GM21786 (cell line): ENCODE results near the gene MPZL2.
"Not testable (repeated sequence)": the region's sequence is repeated elsewhere in the genome, so short reads cannot be mapped to it uniquely, and the experiment has no call there.

ENCODE experiments used
- ATAC-seq: cut with Tn5 transposase; IDR thresholded peaks from one replicate; pipeline ENCODE4 v1.9.1; 2021; ENCODE audit not compliant: unreplicated experiment

MPZL2 gene

DNA sequence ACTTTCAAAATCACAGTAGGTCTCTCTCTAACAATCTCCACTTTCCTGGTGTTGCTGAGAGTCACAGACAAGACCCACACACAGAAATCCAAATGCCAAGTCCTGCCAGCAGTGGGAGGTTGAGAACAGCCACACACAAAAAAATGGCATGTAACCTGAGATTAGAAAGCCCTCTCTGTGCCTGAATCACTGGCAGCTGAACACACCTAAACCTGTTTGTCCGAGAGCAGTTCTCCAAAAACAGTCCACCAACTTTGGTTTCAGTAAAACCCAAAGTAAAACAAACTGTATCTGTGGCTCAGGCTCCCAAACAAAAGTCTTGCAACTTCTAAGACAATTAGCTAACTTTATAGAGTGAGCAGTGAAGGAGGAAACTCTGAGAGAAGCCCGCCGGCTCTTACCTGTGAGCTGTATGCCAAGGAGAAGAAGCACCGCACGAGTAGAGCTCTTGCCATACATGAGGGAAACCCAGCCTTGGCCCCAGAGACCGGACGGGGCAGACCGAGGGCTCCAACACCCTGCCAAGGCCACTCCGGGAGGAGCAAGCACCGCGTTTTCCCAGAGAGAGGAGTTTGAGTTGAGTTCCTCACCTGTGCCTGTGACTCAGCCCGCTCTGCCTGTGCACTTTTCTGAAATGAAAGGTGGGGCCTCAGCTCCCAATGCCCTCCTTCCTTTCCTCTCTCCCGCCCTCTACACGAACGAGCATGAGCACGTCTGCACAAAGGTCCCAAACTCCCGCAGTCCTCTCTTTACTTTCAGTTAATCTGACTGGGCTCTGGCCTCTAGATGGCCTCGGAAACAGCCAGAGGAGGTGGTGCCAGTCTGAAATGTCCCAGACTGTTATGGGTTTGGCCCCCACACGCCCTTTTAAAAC lies at the start of gene MPZL2:
Gene MPZL2, minus strand, starts transcription at position 603 of the 874 bp plus-strand sequence. Its CDS starts 144 bp downstream, at position 459.
- no peak for ATAC-seq

DNA sequence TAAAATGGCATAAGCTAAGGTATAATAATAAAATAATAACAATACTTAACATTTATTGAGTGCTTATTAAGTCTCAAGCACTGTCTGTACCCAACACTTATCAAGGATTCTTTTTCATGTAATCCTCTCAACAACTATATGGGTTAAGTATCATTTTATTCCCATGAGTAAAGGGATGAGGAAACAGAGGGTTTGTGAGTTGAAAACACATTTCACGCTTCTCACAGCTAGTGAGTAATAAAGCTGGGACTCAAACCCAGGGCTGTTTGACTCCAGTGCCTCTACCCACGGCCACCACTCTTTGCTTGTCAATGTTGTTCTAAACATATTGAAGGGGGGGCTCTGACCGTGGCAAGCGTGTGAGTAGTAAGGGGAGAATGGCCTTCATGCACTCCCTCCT lies 49.1 kb upstream of the MPZL2 start:
- no peak for ATAC-seq

DNA sequence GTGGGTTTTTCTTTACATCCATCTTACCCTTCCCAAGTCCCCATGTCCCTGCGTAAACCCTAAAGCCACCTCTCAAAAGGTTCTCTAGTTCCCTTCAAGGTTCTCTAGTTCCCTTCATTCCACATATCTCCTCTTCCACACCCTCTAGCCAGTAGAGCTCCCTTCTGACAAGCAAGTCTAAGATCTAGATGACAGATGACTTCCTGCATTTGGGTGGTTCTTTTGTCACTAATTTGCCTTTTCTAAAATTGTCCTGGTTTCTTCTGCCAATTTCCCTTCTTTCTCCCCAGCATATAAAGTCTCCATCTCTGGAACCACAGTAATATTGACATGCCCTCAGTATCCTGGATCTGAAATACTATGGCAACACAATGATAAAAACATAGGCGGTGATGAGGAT lies 48.2 kb upstream of the MPZL2 start:
- no peak for ATAC-seq

DNA sequence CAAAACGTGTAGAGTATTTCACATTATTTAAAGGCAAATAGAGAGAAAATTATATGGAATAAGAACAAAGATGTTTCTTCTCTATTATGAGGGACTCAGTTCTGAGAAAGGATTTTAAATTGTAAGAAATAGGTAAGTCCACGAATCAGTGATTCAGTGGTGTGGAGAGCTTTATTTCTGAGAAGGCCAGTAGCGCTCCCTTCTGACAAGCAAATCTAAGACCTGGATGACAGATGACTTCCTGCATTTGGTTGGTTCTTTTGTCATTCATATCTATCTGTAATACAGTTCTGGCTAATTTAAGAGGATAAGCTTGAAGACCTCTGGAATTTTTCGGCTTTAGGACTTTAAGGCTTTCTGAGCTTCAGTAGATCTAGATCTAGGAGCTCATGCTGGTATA lies 47.4 kb upstream of the MPZL2 start:
- no peak for ATAC-seq

DNA sequence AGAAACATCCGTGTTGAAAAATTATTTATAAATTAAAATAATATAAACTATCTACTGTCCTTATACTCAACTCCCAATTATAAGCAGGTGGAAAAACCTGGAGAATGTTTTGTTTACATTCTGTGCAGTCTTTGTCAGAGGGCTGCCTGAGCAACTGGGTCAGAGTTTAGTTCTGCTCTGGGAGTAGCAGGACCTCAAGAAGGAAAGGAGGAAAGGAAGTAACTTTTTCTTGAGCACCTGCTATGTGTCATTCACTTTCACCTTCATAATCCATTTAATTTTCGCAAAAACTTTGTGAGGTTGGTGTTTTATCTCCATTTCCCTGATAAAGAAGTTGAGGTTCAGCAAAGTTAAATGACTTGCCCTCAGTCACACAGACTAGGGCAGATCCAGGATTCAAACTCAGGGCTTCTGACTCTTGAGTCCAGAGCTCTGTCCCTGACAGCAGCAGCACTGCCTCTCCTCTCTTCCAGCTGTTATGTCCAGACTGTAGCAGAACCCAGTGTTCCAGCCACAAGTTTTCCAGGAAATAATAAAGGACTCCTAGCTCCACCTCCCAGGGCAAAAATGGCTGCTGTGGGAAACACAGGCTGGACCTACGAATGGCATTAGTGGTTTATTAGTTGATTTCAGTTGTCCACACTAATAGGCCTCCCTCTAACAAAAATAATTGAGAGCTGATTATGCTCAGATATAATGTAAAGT lies 46.8 kb upstream of the MPZL2 start:
- no peak for ATAC-seq

DNA sequence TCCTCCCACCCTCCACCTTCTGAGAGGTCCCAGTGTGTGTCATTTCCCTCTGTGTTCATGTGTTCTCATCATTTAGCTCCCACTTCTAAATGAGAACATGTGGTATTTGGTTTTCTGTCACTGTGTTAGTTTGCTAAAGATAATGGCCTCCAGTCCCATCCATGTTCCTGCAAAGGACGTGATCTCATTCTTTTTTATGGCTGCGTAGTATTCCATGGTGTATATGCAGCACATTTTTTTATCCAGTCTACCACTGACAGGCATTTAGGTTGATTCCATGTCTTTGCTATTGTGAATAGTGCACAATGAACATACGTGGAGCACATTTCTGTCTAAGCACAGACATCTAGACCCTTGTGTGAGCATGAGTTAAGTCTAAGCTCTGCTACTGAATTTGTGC lies 46.2 kb upstream of the MPZL2 start:
- ATAC-seq = no peak

DNA sequence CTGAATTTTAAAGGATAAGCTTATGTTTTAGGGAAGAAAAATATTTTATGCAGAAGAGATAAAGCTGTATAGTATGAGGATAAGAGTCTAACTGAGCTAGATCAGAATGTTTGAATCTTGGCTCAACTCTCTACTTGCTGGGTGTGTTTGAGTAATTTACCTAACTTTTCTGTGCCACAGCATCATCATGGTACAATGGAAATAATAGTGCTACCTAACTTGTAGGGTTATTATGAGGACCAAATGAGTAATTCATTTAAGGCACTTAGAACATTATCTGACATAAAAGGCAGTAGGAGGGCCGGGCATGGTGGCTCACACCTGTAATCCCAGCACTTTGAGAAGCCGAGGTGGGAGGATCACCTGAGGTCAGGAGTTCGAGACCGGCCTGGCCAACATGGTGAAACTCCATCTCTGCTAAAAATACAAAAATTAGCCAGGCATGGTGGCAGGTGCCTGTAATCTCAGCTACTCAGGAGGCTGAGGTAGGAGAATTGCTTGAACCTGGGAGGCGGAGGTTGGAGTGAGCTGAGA lies 45.0 kb upstream of the MPZL2 start:
- ATAC-seq = not testable (repeated sequence)

DNA sequence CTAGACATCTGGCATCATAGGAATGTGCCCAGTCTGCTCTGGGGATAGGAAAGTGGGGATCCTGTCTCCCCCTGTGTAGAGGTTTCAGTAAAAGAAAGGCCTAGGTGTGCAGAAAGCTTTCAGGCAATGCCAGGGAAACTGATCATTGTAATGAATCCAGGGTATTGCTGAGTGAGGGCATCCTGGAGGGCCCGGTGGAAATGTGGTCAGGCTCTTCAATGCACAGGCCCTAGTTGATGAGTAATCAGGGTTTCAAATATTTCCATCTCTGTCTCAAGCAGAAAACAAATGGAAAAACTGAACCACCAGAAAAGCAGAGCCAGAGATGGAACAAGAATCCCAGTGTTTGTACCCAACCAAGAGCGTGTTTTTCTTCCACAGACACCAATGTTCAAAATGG lies 42.5 kb upstream of the MPZL2 start:
- no peak for ATAC-seq

DNA sequence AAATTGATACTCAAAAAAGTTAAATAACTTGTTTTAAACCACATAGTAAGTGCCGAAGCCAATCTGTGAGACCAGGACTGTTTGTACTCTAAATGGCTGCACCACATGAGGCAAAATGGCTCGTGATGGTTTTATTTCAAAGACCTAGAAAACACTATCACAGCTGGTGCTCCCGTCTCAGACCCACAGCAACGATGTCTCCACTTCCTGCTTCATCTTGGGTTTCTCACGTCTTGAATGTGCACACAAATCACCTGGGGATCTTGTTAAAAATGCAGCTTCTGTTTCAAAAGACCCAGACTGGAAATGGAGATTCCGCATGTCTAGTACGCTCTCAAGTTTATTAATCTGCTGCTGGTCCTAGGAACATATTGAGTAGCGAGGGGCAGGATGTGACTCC lies 41.6 kb upstream of the MPZL2 start:
- no peak for ATAC-seq

DNA sequence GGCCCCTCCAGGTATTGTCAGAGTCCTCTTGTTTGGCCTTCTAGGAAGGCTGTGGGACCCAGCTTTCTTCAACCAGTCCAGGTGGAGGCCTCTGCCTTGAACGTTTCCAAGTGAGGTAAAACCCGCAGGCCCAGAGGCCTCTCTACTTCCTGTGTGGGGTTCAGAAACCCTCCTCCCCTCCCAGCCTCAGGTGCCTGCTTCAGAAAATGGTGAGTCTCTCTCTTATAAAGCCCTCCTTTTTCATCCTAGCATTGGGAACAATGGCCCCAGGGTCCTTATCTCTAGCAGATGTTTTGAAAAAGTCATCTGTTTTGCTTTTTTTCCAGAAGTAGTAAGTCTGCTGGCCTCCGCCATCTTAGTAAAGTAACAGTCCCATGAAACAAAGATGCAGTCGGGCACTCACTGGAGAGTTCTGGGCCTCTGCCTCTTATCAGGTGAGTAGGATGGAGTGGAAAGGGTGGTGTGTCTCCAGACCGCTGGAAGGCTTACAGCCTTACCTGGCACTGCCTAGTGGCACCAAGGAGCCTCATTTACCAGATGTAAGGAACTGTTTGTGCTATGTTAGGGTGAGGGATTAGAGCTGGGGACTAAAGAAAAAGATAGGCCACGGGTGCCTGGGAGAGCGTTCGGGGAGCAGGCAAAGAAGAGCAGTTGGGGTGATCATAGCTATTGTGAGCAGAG lies 40.6 kb upstream of the MPZL2 start, which contains the start of gene CD3E:
Gene CD3E, plus strand, starts transcription at position 163 of the 681 bp plus-strand sequence. Its CDS starts 223 bp downstream, at position 386.
- ATAC-seq = no peak

DNA sequence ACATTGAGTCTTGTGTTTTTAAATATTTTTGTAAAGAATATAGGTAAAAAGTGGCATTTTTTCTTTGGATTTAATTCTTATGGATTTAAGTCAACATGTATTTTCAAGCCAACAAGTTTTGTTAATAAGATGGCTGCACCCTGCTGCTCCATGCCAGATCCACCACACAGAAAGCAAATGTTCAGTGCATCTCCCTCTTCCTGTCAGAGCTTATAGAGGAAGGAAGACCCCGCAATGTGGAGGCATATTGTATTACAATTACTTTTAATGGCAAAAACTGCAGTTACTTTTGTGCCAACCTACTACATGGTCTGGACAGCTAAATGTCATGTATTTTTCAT lies 40.1 kb upstream of the MPZL2 start:
- no peak for ATAC-seq

DNA sequence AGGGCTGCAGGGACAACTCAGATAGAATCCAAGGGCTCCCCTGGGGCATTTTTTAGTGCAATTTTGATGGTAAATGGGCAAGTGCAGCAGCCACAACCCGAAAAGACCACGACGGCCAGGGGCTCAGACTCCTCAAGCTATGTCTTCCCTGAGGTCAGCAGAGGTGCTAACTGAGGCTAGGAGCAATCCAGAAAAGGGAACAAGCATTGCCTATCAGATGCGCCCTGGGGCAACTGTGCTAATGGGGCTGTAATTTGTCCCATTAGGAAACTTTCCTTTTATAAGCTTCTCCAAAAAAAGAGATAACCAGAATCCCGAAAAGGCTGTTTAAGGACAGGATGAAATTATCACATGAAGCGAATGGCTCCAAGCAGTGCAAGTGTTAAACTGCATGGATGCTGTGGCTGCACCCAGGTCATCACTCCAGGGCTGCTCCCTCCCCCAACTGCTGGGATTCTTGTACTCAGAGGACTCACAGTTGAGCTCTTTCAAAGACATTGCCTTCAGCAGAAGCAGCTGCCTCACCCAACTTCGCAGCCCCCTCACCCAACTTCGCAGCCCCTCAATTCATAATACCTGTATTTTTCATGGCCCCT lies 37.6 kb upstream of the MPZL2 start:
- ATAC-seq = no peak

DNA sequence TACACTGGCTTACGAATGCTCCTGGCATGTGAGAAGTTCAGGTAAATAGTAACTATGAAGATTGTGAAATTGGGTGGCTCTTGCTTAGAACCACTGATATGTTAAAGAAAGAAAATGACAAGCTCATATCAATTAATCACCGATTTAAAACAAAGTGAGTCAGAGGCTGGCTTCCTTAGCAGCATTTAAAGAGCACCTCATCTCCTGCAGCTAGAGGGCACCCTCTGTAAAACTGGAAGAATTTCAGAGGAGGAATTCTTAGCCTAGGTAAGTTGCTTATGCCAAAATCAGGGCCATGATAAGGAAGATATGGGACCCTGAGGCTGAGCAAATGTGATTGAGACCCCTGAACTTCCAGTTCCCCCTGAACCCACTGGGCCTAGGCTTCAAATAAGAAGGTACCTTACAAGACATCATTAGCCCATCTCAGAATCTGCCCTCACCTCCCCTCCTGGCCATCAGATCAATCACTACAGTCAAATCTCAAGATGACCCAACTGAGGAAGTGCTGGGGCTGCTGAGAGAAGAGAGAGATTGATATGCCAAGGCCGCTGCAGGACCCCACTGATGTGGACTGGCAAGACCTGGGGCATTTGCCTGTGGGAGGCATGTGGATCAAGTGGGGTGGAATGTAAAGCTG lies 31.8 kb upstream of the MPZL2 start:
- no peak for ATAC-seq

DNA sequence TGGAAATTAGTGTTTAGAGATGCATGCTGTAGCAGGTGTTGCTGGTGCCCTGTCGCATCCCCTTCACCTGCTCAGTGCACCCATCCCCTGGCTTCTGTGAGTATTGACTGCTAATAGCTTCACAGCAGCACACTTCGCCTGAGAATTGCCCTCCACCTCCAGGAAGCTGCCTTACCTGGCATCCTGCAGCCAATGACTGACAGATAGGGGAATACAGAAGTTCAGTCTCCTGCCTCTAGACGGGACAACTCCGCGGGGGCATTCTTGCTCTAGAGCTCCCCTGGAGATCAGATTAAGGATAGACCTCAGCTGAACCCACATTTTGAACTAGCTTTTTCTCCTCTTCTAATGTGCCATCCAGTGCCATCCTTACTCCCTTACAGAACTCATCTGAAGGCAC lies 31.1 kb upstream of the MPZL2 start:
- ATAC-seq = no peak

DNA sequence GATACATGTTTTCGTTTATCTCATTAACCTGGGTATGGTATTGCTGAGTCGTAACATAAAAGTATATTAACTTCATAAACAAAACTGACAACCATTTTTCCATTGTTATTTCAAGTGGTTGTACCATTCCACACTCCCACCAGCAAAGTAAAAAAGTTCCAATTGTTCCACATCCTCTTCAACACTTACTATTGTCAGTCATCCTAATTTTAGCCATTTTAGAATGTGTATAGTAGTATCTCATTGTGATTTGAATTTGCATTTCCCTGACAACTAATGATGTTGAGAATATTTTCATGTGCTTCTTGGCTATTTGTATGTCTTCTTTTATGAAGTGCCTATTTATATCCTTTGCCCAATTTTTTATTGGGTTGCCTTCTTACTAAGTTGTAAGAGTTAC lies 30.0 kb upstream of the MPZL2 start:
- ATAC-seq = no peak

DNA sequence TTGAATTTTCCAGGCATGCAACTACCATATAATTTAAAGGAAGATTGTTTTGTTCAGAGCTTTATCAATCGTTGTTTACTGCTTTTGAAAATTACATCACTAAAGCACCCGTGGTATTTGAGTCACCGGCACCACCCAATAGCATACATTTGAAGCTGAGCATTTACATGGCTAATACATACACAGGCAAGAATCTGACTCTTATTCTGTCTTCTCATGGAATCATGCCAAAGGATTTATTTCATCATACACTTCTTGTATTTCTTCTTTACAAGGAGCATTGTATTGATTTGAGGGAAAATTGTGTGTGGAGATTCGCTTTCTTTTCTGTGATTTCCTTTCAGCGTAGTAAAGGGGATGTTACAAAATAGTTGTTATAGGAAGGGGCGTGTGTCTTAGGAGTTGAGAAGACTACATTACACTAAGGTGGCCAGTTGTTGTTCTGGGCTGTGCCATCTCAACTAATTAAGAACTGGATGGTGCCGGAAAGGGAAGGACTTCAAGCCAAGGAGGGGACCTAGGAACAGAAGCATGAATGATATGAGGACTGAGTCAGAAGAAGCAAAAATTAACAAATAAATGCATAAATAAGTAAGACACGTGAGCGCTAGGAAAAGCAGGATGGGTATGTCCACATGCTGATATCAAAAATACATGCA lies 27.5 kb upstream of the MPZL2 start:
- no peak for ATAC-seq

DNA sequence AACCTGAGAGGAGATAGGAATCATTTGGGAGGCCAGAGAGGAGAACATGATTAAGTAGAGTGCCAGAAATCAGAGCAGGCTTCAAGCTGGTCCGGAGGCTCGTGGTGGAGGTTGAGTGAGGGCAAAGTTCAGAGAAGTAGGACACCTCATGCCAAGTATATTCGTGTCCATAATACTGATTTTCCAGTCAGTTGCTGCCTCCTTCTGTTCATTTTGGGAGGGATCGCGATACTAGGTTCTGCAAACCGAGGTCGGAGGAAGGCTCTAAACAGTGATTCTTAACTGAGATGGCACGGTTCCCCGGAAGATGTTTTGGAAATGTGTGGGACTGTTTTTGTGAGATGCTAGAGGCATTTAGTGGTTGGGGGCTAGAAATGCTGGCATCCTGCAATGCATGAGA lies 26.8 kb upstream of the MPZL2 start:
- no peak for ATAC-seq

DNA sequence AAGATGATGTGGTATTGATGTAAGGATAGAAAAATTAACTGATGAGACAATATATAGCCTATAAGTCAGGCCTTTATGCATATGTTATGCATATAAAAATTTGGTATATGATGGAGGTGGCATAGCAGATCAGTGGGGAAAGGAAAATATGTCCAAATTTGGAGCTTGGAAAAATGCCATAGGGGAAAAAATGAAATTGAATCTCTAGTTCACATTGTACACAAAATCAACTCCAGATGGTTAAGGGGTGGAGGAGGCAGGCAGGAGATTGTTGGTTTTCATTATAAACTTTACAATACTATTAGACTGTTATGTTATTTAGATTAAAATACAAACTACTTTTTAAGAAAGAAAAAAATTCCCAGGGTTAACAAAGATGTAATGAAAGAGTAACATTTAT lies 25.3 kb upstream of the MPZL2 start:
- no peak for ATAC-seq

DNA sequence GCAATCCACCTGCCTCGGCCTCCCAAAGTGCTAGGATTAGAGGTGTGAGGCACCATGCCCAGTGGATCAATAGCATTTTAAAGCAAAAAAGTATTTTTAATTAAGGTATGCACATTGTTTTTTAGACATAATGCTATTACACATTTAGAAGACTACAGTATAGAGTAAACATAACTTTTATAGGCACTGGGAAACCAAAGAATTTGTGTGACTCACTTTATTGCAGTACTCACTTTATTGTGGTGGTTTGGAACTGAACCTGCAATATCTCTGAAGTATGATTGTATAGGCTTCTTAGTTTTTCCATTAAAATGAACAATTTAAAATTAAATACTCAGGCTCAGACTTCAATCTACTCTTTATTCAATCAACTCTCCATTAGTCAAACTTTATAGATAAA lies 22.9 kb upstream of the MPZL2 start:
- no peak for ATAC-seq

DNA sequence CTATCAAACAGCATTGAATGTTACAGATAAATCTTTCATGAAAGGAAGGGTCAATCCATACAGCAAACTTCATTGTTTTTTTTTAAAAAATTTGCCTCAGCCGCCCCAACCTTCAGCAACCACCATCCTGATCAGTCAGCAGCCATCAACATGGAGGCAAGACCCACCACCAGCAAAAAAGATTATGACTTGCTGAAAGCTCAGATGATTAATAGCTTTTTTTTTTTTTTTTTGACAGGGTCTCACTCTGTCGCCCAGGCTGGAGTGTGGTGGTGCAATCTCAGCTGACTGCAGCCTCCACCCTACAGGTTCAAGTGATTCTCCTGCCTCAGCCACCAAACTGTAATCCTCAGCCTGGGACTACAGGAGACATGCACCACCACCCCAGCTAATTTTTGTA lies 22.4 kb upstream of the MPZL2 start:
- ATAC-seq = no peak
